ENCODE results near the gene ZNF701. TPM values are rescaled to one million over a fixed set of nuclear protein-coding genes. Genes with fewer than 3 reads are reported as not detected.

Gene ZNF701
- total and polyA plus RNA-seq, 2 of the 13 experiments (the other 11 are each of a cell fraction or from before 2014, with no cell fraction given) = 4.5 to 6.3 TPM

- H3K4me3 ChIP-seq (replicated peaks in 1 of 3; ENCODE audit: insufficient read depth in 1 of 3, low read depth in 2 of 3, low read length in 3 of 3) = no peak overlapping the region
- FAIRE-seq = peak; percentile 12
Measured at GRCh38 chr19:52554216-52554971, 15.7 kb upstream of the ZNF701 start.

More at GRCh38 chr19:52554216-52554971, 15.7 kb upstream of the ZNF701 start:
- H3K4me1 ChIP-seq (ENCODE audit: insufficient read depth, low read length) = no peaks in the 10 kb centered on the region
- peaks cover 67% of the 10 kb centered on the region for H3K9me3 ChIP-seq (ENCODE audit: low read length)
- BruUV-seq (replicated peaks) = no TSS peak
- intact Hi-C loops (cut with micrococcal nuclease; ENCODE audit: unreplicated experiment) = no loop called here
- 98% methylated on average over 15 of the region's 15 CpGs for WGBS (ENCODE audit: low lambda C conversion rate)
- TF ChIP-seq CEBPB (IDR thresholded peaks at IDR 0.05; ENCODE audit: borderline replicate concordance, low read depth, low read length) (peak; percentile 54; the same call in 1 of the 2 replicates), GPN1 (CRISPR knock-in tag; IDR thresholded peaks at IDR 0.05; ENCODE audit: borderline replicate concordance) (no peak), ZNF513 (CRISPR knock-in tag; conservative IDR thresholded peaks at IDR 0.05) (no peak), POGK (CRISPR knock-in tag; conservative IDR thresholded peaks at IDR 0.05) (no peak), ZBTB8A (CRISPR knock-in tag; IDR thresholded peaks at IDR 0.05; ENCODE audit: borderline replicate concordance, low read depth) (no peak), KDM3A (CRISPR knock-in tag; IDR thresholded peaks at IDR 0.05; ENCODE audit: low read depth) (no peak), KLF11 (CRISPR knock-in tag; IDR thresholded peaks at IDR 0.05) (no peak), ZNF274 (CRISPR knock-in tag; IDR thresholded peaks at IDR 0.05) (peak; percentile 74; the same call in 1 of the 2 replicates), ZKSCAN5 (CRISPR knock-in tag; IDR thresholded peaks at IDR 0.05) (no peak), ZBTB21 (CRISPR knock-in tag; IDR thresholded peaks at IDR 0.05) (no peak), FOXC1 (CRISPR knock-in tag; IDR thresholded peaks at IDR 0.05; ENCODE audit: borderline replicate concordance) (no peak)
- TF ChIP-seq, protein P1, sequence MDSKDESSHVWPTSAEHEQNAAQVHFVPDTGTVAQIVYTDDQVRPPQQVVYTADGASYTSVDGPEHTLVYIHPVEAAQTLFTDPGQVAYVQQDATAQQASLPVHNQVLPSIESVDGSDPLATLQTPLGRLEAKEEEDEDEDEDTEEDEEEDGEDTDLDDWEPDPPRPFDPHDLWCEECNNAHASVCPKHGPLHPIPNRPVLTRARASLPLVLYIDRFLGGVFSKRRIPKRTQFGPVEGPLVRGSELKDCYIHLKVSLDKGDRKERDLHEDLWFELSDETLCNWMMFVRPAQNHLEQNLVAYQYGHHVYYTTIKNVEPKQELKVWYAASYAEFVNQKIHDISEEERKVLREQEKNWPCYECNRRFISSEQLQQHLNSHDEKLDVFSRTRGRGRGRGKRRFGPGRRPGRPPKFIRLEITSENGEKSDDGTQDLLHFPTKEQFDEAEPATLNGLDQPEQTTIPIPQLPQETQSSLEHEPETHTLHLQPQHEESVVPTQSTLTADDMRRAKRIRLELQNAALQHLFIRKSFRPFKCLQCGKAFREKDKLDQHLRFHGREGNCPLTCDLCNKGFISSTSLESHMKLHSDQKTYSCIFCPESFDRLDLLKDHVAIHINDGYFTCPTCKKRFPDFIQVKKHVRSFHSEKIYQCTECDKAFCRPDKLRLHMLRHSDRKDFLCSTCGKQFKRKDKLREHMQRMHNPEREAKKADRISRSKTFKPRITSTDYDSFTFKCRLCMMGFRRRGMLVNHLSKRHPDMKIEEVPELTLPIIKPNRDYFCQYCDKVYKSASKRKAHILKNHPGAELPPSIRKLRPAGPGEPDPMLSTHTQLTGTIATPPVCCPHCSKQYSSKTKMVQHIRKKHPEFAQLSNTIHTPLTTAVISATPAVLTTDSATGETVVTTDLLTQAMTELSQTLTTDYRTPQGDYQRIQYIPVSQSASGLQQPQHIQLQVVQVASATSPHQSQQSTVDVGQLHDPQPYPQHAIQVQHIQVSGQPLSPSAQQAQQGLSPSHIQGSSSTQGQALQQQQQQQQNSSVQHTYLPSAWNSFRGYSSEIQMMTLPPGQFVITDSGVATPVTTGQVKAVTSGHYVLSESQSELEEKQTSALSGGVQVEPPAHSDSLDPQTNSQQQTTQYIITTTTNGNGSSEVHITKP (CRISPR knock-in tag; IDR thresholded peaks at IDR 0.05; ENCODE audit: low read depth) = no peak
- TF ChIP-seq, protein P2, sequence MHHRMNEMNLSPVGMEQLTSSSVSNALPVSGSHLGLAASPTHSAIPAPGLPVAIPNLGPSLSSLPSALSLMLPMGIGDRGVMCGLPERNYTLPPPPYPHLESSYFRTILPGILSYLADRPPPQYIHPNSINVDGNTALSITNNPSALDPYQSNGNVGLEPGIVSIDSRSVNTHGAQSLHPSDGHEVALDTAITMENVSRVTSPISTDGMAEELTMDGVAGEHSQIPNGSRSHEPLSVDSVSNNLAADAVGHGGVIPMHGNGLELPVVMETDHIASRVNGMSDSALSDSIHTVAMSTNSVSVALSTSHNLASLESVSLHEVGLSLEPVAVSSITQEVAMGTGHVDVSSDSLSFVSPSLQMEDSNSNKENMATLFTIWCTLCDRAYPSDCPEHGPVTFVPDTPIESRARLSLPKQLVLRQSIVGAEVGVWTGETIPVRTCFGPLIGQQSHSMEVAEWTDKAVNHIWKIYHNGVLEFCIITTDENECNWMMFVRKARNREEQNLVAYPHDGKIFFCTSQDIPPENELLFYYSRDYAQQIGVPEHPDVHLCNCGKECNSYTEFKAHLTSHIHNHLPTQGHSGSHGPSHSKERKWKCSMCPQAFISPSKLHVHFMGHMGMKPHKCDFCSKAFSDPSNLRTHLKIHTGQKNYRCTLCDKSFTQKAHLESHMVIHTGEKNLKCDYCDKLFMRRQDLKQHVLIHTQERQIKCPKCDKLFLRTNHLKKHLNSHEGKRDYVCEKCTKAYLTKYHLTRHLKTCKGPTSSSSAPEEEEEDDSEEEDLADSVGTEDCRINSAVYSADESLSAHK (CRISPR knock-in tag; IDR thresholded peaks at IDR 0.05; ENCODE audit: borderline replicate concordance) = no peak
- no peaks in the 10 kb centered on the region for H3K27me3 ChIP-seq (ENCODE audit: control insufficient read depth in 1 of 2, insufficient read depth in 2 of 2, low read length in 2 of 2)
- no peak overlapping the region for H2AFZ ChIP-seq (ENCODE audit: low read length)
- in situ Hi-C loops (cut with HindIII; ENCODE audit: extremely low pct_ligation_motif_present, low pct_unique_long_range_greater_than_20kb) = no loop called here
- no peak overlapping the region for H3K27ac ChIP-seq (ENCODE audit: extremely low read length, insufficient read depth, low read length)
- H3K79me2 ChIP-seq (ENCODE audit: insufficient read depth, low read length) = no peaks in the 10 kb centered on the region
- ChIA-PET POLR2A (no interaction called here), CTCF (ENCODE audit: low intra/inter-chr PET ratio, low total read pairs) (no interaction called here)
- DNase-seq (ENCODE audit: low spot score) = no peak
- peaks cover 16 to 41% of the 10 kb centered on the region in 2 experiments; a peak in 4 of 5 replicates for H3K36me3 ChIP-seq (replicated peaks in 1 of 2; ENCODE audit: control insufficient read depth in 1 of 2, insufficient read depth in 2 of 2, low read length in 2 of 2)
- no peaks in the 10 kb centered on the region for H4K20me1 ChIP-seq (ENCODE audit: insufficient read depth, low read length)
- H3K4me2 ChIP-seq (ENCODE audit: low read depth, low read length) = no peak overlapping the region
- no peak overlapping the region for H3K9ac ChIP-seq (ENCODE audit: insufficient read depth, low read depth, low read length)
- no peak for ATAC-seq

Measured in HepG2 (cell line).